Nephron (organoid): ENCODE measurements around the gene USP53.

Experiments used
- H3K27ac Mint-ChIP-seq, 3 experiments: 2 replicates each; pipeline ENCODE4 v1.8.0; 2020; ENCODE audit warnings: mixed read lengths in 3 of 3, mild to moderate bottlenecking in 2 of 3, moderate library complexity in 1 of 3
- H3K27me3 Mint-ChIP-seq: 2 replicates; pipeline ENCODE4 v1.8.0; 2021; ENCODE audit warnings: low read depth, mild to moderate bottlenecking, moderate library complexity, mixed read lengths
- H3K36me3 Mint-ChIP-seq: 2 replicates; pipeline ENCODE4 v1.8.0; 2020; ENCODE audit warnings: low read depth, mixed read lengths
- H3K4me1 Mint-ChIP-seq: 2 replicates; pipeline ENCODE4 v1.8.0; 2020; ENCODE audit warnings: mixed read lengths
- H3K4me3 Mint-ChIP-seq, 3 experiments: 2 replicates each; pipeline ENCODE4 v1.8.0; 2020; ENCODE audit warnings: mild to moderate bottlenecking in 3 of 3, mixed read lengths in 3 of 3, moderate library complexity in 2 of 3
- H3K9me3 Mint-ChIP-seq: 2 replicates; pipeline ENCODE4 v1.8.0; 2020; ENCODE audit warnings: mixed read lengths
- CTCF ChIP-seq, 3 experiments: fragments of 200-600 bp; sonication (generic); IDR thresholded peaks; one replicate each; pipeline ENCODE4 v1.5.0; 2021; ENCODE audit warnings: antibody characterized with exemption in 3 of 3; ENCODE audit not compliant: unreplicated experiment in 3 of 3

The USP53 gene

GRCh38 chr4:119296356-119296755 lies 83.8 kb downstream of the USP53 start:
- H3K36me3 Mint-ChIP-seq, result peaks cover 50% of the 10 kb centered on the region
- H3K4me1 Mint-ChIP-seq, result peaks cover 25% of the 10 kb centered on the region
- H3K27me3 Mint-ChIP-seq, result no peaks in the 10 kb centered on the region
- no peak overlapping the region for H3K27ac Mint-ChIP-seq
- TF ChIP-seq CTCF (IDR thresholded peaks at IDR 0.05; ENCODE audit: unreplicated experiment in 3 of 3), result no peak
- peak overlapping the region; percentile 26 to 40 (median 38) for H3K4me3 Mint-ChIP-seq
- no peaks in the 10 kb centered on the region for H3K9me3 Mint-ChIP-seq

- no peak for TF ChIP-seq CTCF (IDR thresholded peaks at IDR 0.05; ENCODE audit: unreplicated experiment in 3 of 3)
- no peaks in the 10 kb centered on the region for H3K9me3 Mint-ChIP-seq
- peaks cover 35% of the 10 kb centered on the region for H3K4me1 Mint-ChIP-seq
- H3K27ac Mint-ChIP-seq, result peak overlapping the region in 1 of 3 experiments; percentile 72
- H3K36me3 Mint-ChIP-seq, result peaks cover 47% of the 10 kb centered on the region
- no peaks in the 10 kb centered on the region for H3K27me3 Mint-ChIP-seq
- H3K4me3 Mint-ChIP-seq, result peak overlapping the region; percentile 96 to 100 (median 99)
Observed at GRCh38 chr4:119297795-119298194, 85.3 kb downstream of the USP53 start.

- H3K27ac Mint-ChIP-seq, result peak overlapping the region; percentile 96 to 100 (median 99)
- no peak for TF ChIP-seq CTCF (IDR thresholded peaks at IDR 0.05; ENCODE audit: unreplicated experiment in 3 of 3)
- H3K9me3 Mint-ChIP-seq, result no peaks in the 10 kb centered on the region
- H3K36me3 Mint-ChIP-seq, result peaks cover 45% of the 10 kb centered on the region
- H3K27me3 Mint-ChIP-seq, result no peaks in the 10 kb centered on the region
- H3K4me1 Mint-ChIP-seq, result peaks cover 35% of the 10 kb centered on the region
- H3K4me3 Mint-ChIP-seq, result peak overlapping the region; percentile 96 to 100 (median 99)
Observed at GRCh38 chr4:119299260-119299671, 86.8 kb downstream of the USP53 start.

- Mint-ChIP-seq H3K27me3 (no peaks in the 10 kb centered on the region), H3K9me3 (no peaks in the 10 kb centered on the region), H3K4me1 (peaks cover 35% of the 10 kb centered on the region), H3K36me3 (peaks cover 45% of the 10 kb centered on the region), H3K4me3 (peak overlapping the region; percentile 96 to 100 (median 99)), H3K27ac (peak overlapping the region; percentile 96 to 100 (median 99))
- TF ChIP-seq CTCF (IDR thresholded peaks at IDR 0.05; ENCODE audit: unreplicated experiment in 3 of 3), result no peak
Observed at GRCh38 chr4:119299741-119300100, 87.2 kb downstream of the USP53 start.

GRCh38 chr4:119300101-119300978 lies 87.8 kb downstream of the USP53 start:
- Mint-ChIP-seq H3K4me1 (peaks cover 35% of the 10 kb centered on the region), H3K9me3 (no peaks in the 10 kb centered on the region)

More at GRCh38 chr4:119300101-119300978, 87.8 kb downstream of the USP53 start:
- H3K27me3 Mint-ChIP-seq, result no peaks in the 10 kb centered on the region
- TF ChIP-seq CTCF (IDR thresholded peaks at IDR 0.05; ENCODE audit: unreplicated experiment in 3 of 3), result no peak
- peak overlapping the region; percentile 96 to 100 (median 99) for H3K27ac Mint-ChIP-seq
- H3K36me3 Mint-ChIP-seq, result peaks cover 44% of the 10 kb centered on the region
- peak overlapping the region; percentile 96 to 100 (median 99) for H3K4me3 Mint-ChIP-seq
